GM12878 (cell line): ENCODE results near the gene SNAI3. TPM values are rescaled to one million over a fixed set of nuclear protein-coding genes. Genes with fewer than 3 reads are reported as not detected.

Source experiments
- ATAC-seq: fragments of 200-7000 bp; cut with Tn5 transposase; 3 replicates; pipeline ENCODE4 v1.9.1; 2020; ENCODE audit warnings: mild to moderate bottlenecking, moderate library complexity
- BruUV-seq: library from RNA; stranded (reverse); fragments of 400-500 nt; replicated peaks from 2 replicates; lab custom pipeline; 2021; lab: Mats Ljungman, UMichigan
- CTCF ChIA-PET: fragments of 300-600 bp; sonication (Branson Sonifier 250); formaldehyde crosslinking; extraction: SDS; loops from one replicate; lab custom pipeline; 2021; ENCODE audit warnings: inconsistent platforms; lab: Yijun Ruan, JAX
- POLR2A ChIA-PET: fragments of 350-600 bp; formaldehyde crosslinking; extraction: SDS; loops from one replicate; lab custom pipeline; 2021; ENCODE audit warnings: inconsistent platforms; lab: Charles Lee
- RAD21 ChIA-PET: fragments of 300-600 bp; sonication (Branson Sonifier 250); formaldehyde crosslinking; loops from one replicate; lab custom pipeline; 2023; ENCODE audit warnings: antibody characterized with exemption; ENCODE audit not compliant: unreplicated experiment; lab: Charles Lee
- SMC1A ChIA-PET: fragments of 300-600 bp; sonication (Branson Sonifier 250); formaldehyde crosslinking; loops from one replicate; lab custom pipeline; 2023; ENCODE audit not compliant: unreplicated experiment, uncharacterized antibody; lab: Charles Lee
- DNase-seq: peaks from one replicate; pipeline ENCODE4 v3.0.0-alpha.2; 2011; ENCODE audit warnings: low read depth, low spot score
- FAIRE-seq: peaks from 3 replicates; lab custom pipeline; 2011; peaks lifted over from hg19 to GRCh38; lab: Jason Lieb, UNC
- H2AFZ ChIP-seq: 2 replicates; pipeline ENCODE4 v1.6.0; 2011; ENCODE audit warnings: low read depth, low read length, control low read depth; ENCODE audit not compliant: control insufficient read depth
- H3K27ac ChIP-seq: 2 replicates; pipeline ENCODE4 v1.5.1; 2011; ENCODE audit warnings: control low read depth; ENCODE audit not compliant: control insufficient read depth, insufficient read depth
- H3K27me3 ChIP-seq, 2 experiments: replicated peaks in 1 of 2; 2 replicates each; pipeline versions ENCODE4 v1.6.0 to v1.6.1; 2011; ENCODE audit warnings: low read length in 1 of 2; ENCODE audit not compliant: control insufficient read depth in 2 of 2, insufficient read depth in 2 of 2
- H3K36me3 ChIP-seq, 2 experiments: 2 replicates each; pipeline ENCODE4 v1.5.1; 2011; ENCODE audit warnings: low read length in 1 of 2; ENCODE audit not compliant: control insufficient read depth in 2 of 2, insufficient read depth in 2 of 2
- H3K4me1 ChIP-seq: 2 replicates; pipeline ENCODE4 v1.6.1; 2011; ENCODE audit warnings: mild to moderate bottlenecking, low read length, moderate library complexity, mixed read lengths; ENCODE audit not compliant: control insufficient read depth, insufficient read depth
- H3K4me2 ChIP-seq: 2 replicates; pipeline ENCODE4 v1.6.0; 2011; ENCODE audit warnings: control low read depth; ENCODE audit not compliant: control insufficient read depth, insufficient read depth
- H3K4me3 ChIP-seq: fragments of 200-600 bp; sonication (generic); 2 replicates; pipeline ENCODE4 v1.5.1; 2016
- H3K79me2 ChIP-seq: 2 replicates; pipeline ENCODE4 v1.6.0; 2011; ENCODE audit warnings: low read length; ENCODE audit not compliant: control insufficient read depth, insufficient read depth
- H3K9ac ChIP-seq: 2 replicates; pipeline ENCODE4 v1.8.0; 2011; ENCODE audit warnings: low read length, control low read depth, mixed read lengths; ENCODE audit not compliant: control insufficient read depth, insufficient read depth
- H3K9me3 ChIP-seq: replicated peaks from 3 replicates; pipeline ENCODE4 v1.5.1; 2011; ENCODE audit warnings: mild to moderate bottlenecking, low read length; ENCODE audit not compliant: control insufficient read depth, insufficient read depth
- H4K20me1 ChIP-seq: 2 replicates; pipeline ENCODE4 v1.6.0; 2011; ENCODE audit not compliant: control insufficient read depth, insufficient read depth
- ETV6 ChIP-seq, 2 experiments: fragments of 450-650 bp in 1 of 2; IDR thresholded peaks in 1 of 2; conservative IDR thresholded peaks in 1 of 2; 2 replicates each; pipeline ENCODE4 v1.6.1; 2014; ENCODE audit warnings: antibody characterized with exemption in 1 of 2, borderline replicate concordance in 1 of 2, low read depth in 1 of 2, mild to moderate bottlenecking in 1 of 2, moderate library complexity in 1 of 2
- SUZ12 ChIP-seq: fragments of 200-600 bp; sonication (generic); IDR thresholded peaks from one replicate; pipeline ENCODE4 v1.6.1; 2018; ENCODE audit warnings: antibody characterized with exemption, mild to moderate bottlenecking; ENCODE audit not compliant: unreplicated experiment
- WGBS: methylation state at CpG from one replicate; pipeline ENCODE4 v1.1.6; 2016; ENCODE audit warnings: low lambda C conversion rate; ENCODE audit not compliant: insufficient replicate concordance, insufficient coverage; ENCODE audit errors: missing lambda C conversion rate; 5-methylcytosine and 5-hydroxymethylcytosine counted together
- in situ Hi-C: fragments of 300-500 bp; cut with MboI; formaldehyde crosslinking; loops from 9 replicates; pipeline ENCODE4 v1.14.3; 2018; ENCODE audit warnings: mixed read lengths
- intact Hi-C: fragments of 100-400 bp; cut with micrococcal nuclease; formaldehyde crosslinking; loops from one replicate; pipeline ENCODE4 v1.14.2; 2022; ENCODE audit not compliant: unreplicated experiment
- polyA plus RNA-seq, 11 experiments: library from polyadenylated mRNA; depleted of rRNA in 4 of 11; unstranded in 6 of 11; stranded (reverse) in 5 of 11; fragments of >200 nt; fragmentation: Nextera tagmentation in 4 of 11; fragmentation: Illumina TruSeq in 1 of 11; extraction: Ambion mirVana in 4 of 11; extraction: Trizol in 1 of 11; gene quantifications; 1 replicate in 1 of 11; 2 replicates in 10 of 11; pipeline versions ENCODE4 v1.2.1 to v1.2.3, GENCODE V29; 2011 to 2016; ENCODE audit warnings: inconsistent platforms in 2 of 11, missing spikeins in 2 of 11, low read depth in 1 of 11
- total RNA-seq, 4 experiments: library from RNA; depleted of rRNA in 3 of 4; stranded (reverse); fragments of >200 nt in 3 of 4; fragmentation: Illumina TruSeq in 1 of 4; extraction: Trizol in 1 of 4; gene quantifications; 2 replicates each; pipeline versions ENCODE4 v1.2.1 to v1.2.3, GENCODE V29; 2013 to 2021

SNAI3 gene
- total and polyA plus RNA-seq, 10 of the 15 experiments (the other 5 are each of a cell fraction or from before 2014, with no cell fraction given), result 0.21 to 7.4 (median 3.0) TPM

DNA sequence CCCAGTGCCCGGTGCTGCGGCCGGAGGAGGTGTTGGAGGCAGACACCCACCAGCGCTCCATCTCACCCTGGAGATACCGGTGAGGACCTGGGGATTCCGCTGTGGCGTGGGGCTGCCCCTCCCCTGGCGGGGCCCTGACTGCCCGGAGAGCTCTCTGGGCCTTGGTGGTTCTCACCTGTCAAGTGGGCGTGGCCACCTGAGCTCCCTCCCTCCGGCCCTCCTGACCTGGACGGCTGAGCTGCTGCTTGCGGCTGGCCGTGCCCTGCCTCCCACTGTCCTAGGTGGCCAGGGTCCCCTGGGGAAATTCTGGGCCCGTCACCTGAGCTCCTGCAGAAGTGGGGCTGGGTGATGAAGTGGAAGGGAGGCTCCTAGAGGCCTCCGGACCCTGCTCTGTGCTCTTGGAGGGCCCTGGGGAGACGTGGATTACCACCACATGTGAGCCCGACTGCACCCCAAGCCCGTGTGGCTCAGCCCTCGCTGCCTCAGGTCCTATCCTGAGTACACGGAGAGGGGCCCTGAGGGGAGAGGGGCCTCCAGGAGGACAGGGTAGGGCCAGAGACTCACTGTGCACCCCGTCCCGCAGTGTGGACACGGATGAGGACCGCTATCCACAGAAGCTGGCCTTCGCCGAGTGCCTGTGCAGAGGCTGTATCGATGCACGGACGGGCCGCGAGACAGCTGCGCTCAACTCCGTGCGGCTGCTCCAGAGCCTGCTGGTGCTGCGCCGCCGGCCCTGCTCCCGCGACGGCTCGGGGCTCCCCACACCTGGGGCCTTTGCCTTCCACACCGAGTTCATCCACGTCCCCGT lies 46.9 kb downstream of the SNAI3 start:
- in situ Hi-C loops, result no loop called here
- ChIA-PET CTCF (no interaction called here), SMC1A (no interaction called here), POLR2A (interaction anchor here (0.5 to 1.7 kb wide), 4 partner anchors 9 to 64 kb away, joined by 3 to 6 read pairs (median 4); no protein-coding TSS in a partner anchor), RAD21 (no interaction called here)
- Histone ChIP-seq H3K4me1 (peaks cover 20% of the 10 kb centered on the region), H3K4me3 (no peak overlapping the region), H2AFZ (no peak overlapping the region), H3K36me3 (0 out of 4 replicates have a peak, but pooled peaks cover 0 to 4% of the 10 kb centered on the region in 2 experiments), H3K79me2 (no peaks in the 10 kb centered on the region), H3K9ac (no peak overlapping the region), H3K27me3 (peaks cover 13 to 18% of the 10 kb centered on the region in 2 experiments), H3K4me2 (peak overlapping the region; percentile 13; the same call in 1 of the 2 replicates), H3K27ac (no peak overlapping the region), H4K20me1 (no peaks in the 10 kb centered on the region; the same call in 1 of the 2 replicates), H3K9me3 (no peaks in the 10 kb centered on the region; the same call in 2 of the 3 replicates)
- WGBS, result 3% methylated on average over 45 of the region's 45 CpGs
- intact Hi-C loops, result no loop called here
- FAIRE-seq (no peak), ATAC-seq (peak; percentile 23), DNase-seq (no peak)
- TF ChIP-seq ETV6 (conservative IDR thresholded peaks at IDR 0.05 in 1 of 2, IDR thresholded peaks at IDR 0.05 in 1 of 2; ENCODE audit: borderline replicate concordance in 1 of 2, low read depth in 1 of 2), result no peak
- TF ChIP-seq SUZ12, result peak; percentile 78
- BruUV-seq, result no TSS peak
